Activated naive CD4-positive, alpha-beta T cell (primary cell): ENCODE results near the gene DNAJA3.

ENCODE experiments used
- DNase-seq, 4 experiments: peaks; one replicate each; lab custom pipeline; 2025; lab: John Stamatoyannopoulos, UW

The DNAJA3 gene

GRCh38 chr16:4407543-4408322 lies 17.9 kb upstream of the DNAJA3 start:
- DNase-seq, result no peak

DNA sequence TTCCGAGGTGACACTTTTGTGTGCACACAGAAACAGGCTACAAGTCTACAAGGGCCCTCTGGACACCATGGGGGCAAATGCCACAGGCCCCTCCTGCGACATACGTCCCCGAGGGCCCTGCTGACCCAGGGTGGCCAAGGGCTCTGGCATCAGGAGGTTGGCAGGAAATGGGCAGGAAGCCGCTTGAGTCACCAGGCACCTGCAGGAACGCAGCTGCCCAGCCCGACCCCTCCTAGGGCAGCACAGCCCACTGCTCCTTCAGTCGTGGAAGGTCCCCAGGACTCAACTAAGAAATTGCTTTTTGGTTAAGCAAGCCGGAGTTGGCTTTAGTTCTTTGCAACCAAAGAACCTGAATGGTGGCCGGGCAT lies 17.4 kb upstream of the DNAJA3 start:
- no peak for DNase-seq

DNA sequence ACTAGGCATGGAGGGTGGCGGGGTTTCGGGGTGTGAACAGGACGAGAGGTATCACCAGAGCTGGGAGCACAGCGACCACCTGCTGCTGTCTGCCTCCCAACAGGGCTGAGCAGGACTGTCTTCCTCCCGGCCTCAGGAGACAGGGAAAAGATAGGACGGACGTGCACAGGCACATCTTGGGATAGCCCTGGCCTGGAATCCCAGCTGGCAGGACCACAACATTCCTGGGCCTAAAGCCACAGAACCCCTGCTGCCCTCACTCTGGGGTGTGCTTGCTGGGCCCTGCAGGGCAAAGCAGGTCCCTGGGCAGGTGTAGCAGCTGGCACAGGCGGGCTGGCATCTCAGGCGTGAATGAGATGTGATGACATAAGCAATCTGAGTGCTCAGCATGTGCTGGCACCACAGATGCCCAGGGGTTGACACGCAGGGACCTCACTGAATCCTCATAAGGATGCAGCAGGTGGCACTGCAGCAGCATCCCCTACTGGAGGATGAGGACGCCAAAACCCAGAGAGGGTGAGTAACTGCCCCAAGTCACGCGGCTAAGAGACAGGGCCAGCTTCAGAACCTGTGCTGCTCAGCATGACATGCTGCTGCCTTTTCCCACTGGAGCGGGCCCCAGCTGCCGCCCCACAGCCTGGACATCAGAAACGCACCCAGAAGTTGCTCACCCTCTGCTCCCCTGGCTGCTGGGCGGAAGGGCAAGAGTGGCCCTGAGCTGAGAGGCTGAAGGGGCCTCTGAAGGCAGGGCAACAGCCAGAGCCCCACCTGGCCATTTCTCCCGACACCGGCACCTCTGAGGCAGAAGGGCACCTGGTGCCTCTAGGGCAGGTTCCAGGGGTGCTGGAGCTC lies 16.4 kb upstream of the DNAJA3 start:
- no peak for DNase-seq

DNA sequence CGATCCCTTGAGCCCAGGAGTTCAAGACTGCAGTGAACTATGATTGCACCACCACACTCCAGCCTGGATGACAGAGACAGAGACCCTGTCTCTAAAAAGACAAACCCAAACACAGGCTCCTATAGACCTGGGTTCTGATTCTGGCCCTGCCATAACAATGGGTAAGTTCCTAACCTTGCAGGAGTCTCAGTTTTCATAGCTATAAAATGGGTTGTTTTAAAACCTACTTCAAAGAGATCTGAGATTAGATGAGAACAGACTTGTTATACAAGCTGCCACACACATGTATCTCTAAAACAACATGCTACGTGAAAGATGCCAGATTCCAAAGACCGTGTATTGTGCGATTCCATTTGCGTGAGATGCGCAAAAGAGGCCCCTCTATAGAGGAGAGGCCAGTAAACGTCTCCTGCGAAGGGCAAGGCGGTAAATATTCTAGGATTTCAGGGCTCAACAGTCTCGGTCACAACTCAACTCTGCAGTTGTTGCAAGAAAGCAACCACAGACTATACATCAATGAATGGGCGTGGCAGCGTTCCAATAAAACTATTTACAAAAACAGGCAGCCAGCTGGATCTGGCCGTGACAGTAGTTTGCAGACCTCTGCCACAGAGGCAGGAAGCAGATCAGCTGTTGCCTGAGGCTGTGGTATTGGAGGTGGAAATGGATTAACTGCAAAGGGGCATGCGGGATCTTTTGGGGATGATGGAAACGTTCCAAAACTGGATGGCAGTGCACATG lies 15.2 kb upstream of the DNAJA3 start:
- no peak for DNase-seq

DNA sequence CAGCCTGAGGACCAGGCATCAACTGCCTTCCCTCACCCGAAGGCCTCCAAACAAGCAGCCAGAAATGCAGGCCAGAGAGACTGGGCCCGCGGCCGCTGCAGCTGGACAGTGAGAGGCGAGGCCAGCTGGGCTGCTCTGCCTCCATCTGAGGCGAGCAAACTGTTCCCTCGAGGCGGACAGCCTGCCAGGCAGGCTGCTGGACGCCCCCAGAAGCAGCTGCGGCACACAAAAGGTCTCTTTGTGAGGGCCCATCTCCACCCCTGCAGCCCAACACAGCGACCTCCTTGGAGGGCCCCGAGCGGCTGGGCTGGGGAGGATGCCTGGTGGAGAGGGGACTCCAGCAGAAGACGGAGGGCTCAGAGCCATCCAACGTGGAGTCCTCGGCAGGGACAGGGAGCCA lies 14.0 kb upstream of the DNAJA3 start:
- no peak for DNase-seq

DNA sequence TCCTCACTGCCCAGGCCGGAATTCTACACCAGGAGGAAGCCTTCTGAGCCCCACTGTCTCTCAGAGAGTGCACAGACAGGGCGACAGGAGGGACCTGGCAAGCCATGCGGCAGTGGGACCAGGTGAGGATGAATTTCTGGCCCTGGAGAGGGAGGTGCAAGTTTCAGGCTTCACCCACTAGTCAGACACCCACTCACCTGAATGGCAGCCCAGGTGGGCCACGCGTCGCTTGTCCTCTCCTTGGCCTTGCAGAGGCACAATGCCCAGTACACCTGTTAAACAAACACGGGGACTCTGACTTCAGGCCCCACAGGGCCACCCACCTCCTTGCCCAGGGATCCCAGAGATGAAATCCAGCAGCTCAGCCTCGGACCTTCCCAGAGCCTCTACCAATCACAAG lies 13.5 kb upstream of the DNAJA3 start:
- DNase-seq, result no peak

DNA sequence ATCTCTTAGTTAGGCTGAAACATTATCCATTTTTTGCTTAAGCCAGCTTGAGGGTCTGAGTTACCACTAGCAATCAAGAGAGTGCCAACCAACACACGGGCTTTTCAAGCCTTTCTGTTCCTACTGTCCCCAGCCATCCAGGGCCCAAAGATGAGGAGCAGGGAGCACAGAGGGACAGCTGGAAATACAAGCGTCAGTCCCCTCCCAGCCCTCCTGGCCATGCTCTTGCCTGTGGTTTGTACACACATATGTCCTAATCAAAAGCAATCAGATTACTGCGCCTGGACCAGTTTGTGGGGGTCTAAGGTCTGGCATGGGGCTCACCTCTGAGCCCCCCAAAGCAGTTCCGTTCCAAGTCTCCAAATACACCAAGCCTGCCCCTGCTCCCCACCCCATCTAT lies 12.8 kb upstream of the DNAJA3 start:
- no peak for DNase-seq

- DNase-seq, result peak in 2 of 4 experiments; percentile 50 to 51
These were observed 11.3 kb upstream of the DNAJA3 start for GRCh38 chr16:4414187-4414917.

GRCh38 chr16:4415538-4416199 lies 10.0 kb upstream of the DNAJA3 start:
- DNase-seq, result peak in 3 of 4 experiments; percentile 27 to 46 (median 32)

DNA sequence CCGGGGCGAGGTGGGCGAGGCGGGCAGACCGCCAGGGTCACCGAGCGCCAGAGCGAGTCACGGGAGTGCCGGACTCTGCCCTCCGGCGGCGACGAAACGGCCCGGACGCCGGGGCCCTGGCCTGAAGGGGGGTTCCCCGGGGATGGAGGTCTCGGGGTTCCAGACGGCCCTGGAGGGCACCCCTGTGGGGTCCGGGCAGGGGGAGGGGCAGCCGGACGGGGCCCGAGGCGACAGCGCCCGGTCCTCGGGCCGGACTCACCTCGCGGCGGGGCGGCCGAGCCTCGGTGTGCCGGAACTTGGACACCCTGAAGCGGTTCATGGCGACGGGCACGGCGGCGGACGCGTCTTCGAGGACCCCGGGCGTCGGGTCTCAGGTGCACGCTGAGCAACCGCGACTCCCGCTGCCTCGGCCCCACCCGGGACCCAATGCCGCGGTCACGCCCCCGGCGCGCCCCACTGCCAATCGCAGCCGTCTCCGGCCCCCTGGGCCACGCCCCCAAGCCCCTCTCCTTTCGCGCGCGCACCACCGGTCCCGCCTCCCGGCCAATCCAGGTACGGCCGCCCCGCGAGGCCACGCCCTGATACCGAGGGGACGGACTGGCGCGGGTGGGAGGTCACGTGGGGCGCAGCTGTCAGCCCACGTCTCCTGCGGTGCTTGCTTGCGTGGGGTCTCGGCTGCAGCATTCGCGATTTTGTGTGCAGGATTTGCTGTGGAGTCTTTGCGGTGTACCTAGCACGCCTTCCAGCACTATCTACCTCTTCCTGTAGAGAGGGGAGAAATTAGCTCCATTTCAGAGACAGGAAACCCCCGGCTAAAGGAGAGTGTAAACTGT lies 9.3 kb upstream of the DNAJA3 start, which contains the start of gene CORO7:
TSS of gene CORO7 (minus strand) at position 397 of the 833 bp plus-strand sequence. CDS start at position 319, 78 bp downstream.
- peak; percentile 95 to 99 (median 97) for DNase-seq

DNA sequence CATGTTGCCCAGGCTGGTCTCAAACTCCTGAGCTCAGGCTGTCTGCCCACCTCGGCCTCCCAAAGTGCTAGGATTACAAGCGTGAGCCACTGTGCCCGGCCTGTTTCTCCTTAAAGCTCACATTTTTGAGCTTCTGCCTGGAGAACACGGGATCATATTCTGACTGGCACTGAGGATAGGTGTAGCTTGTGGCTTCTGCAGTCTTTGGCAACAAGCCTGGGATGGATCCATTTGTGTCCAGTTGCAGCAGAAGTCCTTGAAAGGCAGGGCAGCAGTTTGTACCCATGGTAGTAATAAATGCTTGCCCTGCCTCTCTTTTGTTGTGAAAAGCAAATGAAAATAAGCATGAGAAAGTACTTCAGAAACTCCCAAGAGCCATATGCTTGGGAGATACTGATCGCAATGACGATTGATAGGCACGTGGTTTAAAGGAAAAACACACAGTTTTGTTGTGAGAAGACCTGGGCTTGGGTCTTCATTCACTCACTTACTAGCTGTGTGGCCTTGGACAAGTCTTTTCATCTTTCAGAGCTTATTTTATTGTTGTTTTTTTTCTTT lies 6.2 kb upstream of the DNAJA3 start:
- no peak for DNase-seq

- DNase-seq, result no peak
These were observed 5.1 kb upstream of the DNAJA3 start for GRCh38 chr16:4420505-4421105.

DNA sequence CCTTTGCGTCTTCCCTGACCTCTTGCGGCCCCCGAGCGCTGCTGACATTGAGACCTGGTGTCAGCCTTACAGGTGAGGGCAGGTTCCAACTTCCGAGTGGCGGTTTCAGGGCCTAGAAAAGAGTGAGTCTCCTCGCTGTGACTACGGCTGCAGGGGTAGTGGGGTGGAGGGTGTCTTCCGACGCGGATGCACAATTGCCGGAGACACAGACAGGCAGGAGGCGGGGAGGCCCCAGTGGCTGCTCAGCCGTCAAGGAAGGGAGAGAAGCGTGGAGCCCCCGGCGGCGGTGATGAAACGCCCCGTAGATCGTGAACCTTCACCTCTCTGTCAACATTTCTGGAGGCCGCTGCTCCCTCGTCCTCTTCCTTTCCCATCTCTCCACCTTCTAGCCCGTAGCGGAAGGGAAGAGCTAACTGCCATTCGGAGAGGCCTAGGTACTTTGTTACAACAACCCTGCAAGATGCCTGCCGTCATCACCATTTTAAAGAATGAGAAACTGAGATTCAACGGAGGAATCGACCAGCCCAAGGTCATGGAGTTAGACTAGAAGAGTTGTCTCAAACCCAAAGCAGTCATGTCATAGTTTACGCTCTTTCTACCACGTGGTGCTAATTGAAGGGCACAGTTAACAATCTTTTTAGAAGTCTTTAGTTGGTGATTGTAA lies 485 bp downstream of the DNAJA3 start:
- DNase-seq, result peak in 1 of 4 experiments; percentile 66

DNA sequence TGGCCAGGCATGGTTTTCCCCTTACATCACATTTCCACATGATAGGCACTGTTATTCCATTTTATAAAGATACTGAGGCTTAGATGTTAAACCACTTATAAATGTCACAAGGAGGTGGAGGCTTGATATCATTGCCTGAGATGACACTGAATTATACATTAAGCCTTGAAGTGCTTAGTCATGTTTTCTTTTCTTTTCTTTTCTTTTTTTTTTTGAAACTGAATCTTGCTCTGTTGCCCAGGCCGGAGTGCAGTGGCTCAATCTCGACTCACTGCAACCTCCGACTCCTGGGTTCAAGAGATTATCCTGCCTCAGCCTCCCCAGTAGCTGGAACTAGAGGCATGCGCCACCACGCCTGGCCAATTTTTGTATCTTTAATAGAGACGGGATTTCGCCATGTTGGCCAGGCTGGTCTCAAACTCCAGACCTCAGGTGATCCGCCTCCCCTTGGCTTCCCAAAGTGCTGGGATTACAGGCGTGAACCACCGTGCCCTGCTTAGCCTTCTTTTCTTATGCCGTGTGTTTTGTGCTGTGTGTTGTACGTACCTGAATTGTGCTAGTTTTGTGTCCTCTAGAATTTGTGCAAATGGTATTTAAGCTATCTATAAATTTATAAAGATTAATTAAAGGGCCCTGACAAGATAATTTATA lies 1.2 kb downstream of the DNAJA3 start:
- no peak for DNase-seq

GRCh38 chr16:4428500-4428899 lies 2.8 kb downstream of the DNAJA3 start:
- DNase-seq, result no peak

GRCh38 chr16:4431023-4431422 lies 5.4 kb downstream of the DNAJA3 start:
- no peak for DNase-seq

DNA sequence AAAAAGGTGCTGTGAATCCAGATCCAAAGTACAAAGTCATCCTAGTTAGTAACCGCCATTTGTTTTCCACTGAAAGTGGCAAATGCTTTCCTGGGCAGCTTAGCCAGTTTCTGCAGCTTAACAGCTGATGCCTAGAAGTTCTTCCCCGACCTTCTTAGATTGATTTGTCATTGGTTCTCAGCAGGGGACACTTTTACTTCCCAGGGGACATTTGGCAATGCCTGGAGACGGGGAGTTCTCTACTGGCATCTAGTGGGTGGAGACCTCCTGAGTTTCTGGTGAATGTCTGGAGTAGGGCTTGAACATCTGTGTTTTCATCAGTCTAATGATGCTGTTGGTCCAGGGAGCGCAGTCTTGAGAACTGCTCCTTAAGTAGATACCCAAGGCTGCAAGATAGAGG lies 7.6 kb downstream of the DNAJA3 start:
- DNase-seq, result no peak
